GM08714 (cell line): ENCODE measurements around the gene MED12L.
A peak's percentile ranks its signal among the peaks of the same experiment; 100 is the strongest.
"Not testable (repeated sequence)": the region's sequence is repeated elsewhere in the genome, so short reads cannot be mapped to it uniquely, and the experiment has no call there.

ENCODE experiments used
- H3K4me3 ChIP-seq: fragments of 200-500 bp; sonication (Bioruptor generic); 2 replicates; pipeline ENCODE4 v1.5.1; 2014; ENCODE audit warnings: mild to moderate bottlenecking, low read length, inconsistent platforms
- ZNF274 ChIP-seq: IDR thresholded peaks from 2 replicates; pipeline ENCODE4 v1.6.1; 2012; ENCODE audit warnings: mild to moderate bottlenecking, low read depth, low read length

MED12L gene

DNA sequence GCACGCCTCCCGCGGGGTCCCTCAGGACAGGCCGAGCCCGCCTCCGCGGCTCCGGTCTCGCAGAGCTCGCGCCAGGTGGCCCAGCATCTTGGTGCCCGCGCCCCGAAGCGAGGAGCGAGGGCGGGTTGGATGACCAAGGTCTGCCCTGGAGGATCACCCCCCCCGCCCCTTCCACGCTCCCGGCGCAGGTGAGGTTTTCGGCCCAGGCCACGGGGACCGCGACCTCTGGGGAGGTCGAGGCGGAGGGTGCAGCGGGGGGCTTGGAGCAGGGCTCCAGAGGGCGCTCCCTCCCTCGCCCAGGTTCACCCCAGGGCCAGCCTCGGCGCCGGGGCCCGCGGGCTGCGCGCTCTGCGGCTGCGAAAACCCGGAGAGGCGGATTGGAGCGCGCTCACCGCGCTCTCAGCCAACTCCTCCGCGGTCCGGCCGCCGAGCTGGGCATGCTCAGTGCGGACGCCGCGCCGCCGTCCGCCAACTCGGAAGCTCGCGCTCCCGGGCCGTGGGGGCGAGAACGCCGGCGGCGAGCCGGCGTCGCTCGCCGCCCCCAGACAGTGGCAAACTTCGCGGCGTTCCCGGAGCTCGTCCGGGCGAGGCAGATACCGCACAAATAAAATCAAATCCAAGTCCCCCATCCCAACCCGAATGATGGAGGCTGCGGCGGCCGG, at the start of gene MED12L:
Gene MED12L (plus strand): TSS at position 438 of the 662 bp plus-strand sequence. CDS start 1,263 bp downstream, outside the sequence.
- TF ChIP-seq ZNF274, result no peak
- peak within 1 kb of the TSS; percentile 80 for H3K4me3 ChIP-seq

GRCh38 chr3:151037746-151038477, 47.6 kb upstream of the MED12L start:
- TF ChIP-seq ZNF274, result no peak
- H3K4me3 ChIP-seq, result no peak overlapping the region

- H3K4me3 ChIP-seq, result no peak overlapping the region
- TF ChIP-seq ZNF274, result no peak
Measured at GRCh38 chr3:151044706-151045105, 40.8 kb upstream of the MED12L start.

- no peak for TF ChIP-seq ZNF274
- no peak overlapping the region for H3K4me3 ChIP-seq
Measured at GRCh38 chr3:151047636-151048035, 37.8 kb upstream of the MED12L start.

GRCh38 chr3:151051533-151051932, 33.9 kb upstream of the MED12L start:
- TF ChIP-seq ZNF274, result no peak
- no peak overlapping the region for H3K4me3 ChIP-seq

DNA sequence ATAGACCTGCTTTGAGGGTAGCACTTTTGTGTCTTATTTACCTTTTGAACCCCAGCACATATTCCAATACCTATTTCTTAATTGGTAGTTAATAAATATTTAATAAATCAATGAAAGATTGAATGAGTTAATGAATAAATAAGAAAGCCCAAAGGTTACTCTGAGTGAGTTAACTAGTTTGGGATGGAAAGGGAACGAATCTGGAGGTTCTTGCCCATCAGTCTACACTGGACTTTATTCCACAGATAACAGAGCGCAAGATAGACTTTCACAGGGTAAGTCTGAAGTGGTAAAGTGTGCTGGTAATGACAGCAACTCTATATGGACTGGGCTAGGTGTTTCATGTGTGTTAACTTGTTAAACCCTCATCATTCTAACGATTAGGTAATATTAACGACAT, 33.1 kb upstream of the MED12L start:
- no peak overlapping the region for H3K4me3 ChIP-seq
- TF ChIP-seq ZNF274, result no peak

DNA sequence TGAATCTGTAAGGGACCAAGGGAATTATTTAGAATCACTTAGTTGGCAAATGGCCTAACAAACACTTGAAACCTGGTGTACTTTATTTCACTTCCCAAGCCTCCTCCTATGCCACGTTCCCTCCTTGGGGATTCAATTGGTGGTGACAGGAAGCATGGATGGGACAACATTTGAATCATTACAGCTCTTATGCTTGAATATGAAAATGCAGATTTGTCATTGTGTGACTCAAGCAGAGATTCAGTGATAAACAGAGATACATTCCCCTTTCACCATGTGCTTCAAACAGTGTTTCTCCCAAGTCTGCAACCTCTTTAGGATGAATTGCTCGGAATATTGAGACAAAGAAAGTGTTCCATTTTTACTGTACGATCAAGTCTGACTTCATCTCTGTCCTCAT, 32.7 kb upstream of the MED12L start:
- TF ChIP-seq ZNF274, result no peak
- H3K4me3 ChIP-seq, result no peak overlapping the region

GRCh38 chr3:151058740-151059139, 26.7 kb upstream of the MED12L start:
- TF ChIP-seq ZNF274, result no peak

GRCh38 chr3:151062611-151063010, 22.9 kb upstream of the MED12L start:
- no peak overlapping the region for H3K4me3 ChIP-seq
- TF ChIP-seq ZNF274, result no peak

More at GRCh38 chr3:151058740-151059139, 26.7 kb upstream of the MED12L start:
- no peak overlapping the region for H3K4me3 ChIP-seq

- no peak for TF ChIP-seq ZNF274
- H3K4me3 ChIP-seq, result no peak overlapping the region
Measured at GRCh38 chr3:151067158-151067557, 18.3 kb upstream of the MED12L start.

DNA sequence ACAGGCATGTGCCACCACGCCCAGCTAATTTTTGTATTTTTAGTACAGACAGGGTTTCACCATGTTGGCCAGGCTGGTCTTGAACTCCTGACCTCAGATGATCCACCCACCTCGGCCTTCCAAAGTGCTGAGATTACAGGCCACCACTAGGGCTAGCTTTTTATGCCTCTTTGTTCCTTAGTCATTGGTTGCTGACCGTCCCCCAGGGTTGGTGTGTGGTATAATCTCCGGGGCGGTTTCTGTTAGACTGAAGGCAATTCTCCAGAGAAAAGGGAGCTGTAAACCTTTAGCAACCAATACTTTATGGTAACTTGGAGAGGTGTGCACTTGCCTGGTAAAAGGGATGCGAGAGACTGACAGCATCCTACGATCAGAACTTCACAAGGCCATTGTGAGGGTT, 12.6 kb upstream of the MED12L start:
- not testable (repeated sequence) for H3K4me3 ChIP-seq

DNA sequence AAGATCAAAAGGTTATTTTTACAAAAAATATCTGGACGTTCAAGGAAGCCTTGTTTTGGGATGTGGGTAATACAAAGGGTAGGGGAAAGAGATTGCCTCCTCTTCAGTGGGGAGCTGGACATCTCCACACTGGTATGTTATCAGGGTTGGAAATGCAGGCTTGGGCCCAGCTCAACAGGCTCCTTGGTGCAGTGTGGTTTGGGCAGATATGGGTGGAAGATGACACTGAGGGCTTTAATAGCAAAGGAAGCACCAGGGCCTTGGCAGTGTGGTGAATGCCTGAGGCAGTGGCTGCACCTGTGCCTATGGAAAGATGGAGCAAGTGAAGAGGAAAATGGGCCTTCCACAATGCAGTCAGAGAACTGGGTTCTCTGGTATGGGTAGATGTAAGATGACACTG, 11.2 kb upstream of the MED12L start:
- no peak for TF ChIP-seq ZNF274
- H3K4me3 ChIP-seq, result no peak overlapping the region

GRCh38 chr3:151075869-151076562, 9.4 kb upstream of the MED12L start:
- no peak overlapping the region for H3K4me3 ChIP-seq
- TF ChIP-seq ZNF274, result no peak

DNA sequence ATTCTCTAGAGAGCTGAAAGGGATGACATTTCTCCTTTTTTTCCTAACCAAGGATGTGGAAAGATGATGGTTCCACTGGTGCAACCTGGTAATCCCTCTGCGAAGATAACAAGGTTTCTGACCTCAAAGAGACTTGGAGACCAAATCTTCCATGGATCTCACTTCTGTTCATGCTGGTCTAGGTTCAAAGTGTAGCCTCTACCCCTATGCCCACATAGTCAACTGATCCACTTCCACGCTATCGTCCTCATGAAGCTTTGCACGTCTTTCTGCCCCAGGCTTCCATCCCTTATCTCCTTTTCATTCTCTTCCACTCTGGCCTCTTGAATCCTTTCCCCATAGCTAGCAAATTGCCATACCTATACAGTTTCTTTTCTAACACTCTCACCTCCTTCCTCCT, 8.8 kb upstream of the MED12L start:
- no peak overlapping the region for H3K4me3 ChIP-seq
- no peak for TF ChIP-seq ZNF274

- not testable (repeated sequence) for H3K4me3 ChIP-seq
Measured at GRCh38 chr3:151081082-151081481, 4.4 kb upstream of the MED12L start.
